ENCODE results near the gene SHLD1.

DNA sequence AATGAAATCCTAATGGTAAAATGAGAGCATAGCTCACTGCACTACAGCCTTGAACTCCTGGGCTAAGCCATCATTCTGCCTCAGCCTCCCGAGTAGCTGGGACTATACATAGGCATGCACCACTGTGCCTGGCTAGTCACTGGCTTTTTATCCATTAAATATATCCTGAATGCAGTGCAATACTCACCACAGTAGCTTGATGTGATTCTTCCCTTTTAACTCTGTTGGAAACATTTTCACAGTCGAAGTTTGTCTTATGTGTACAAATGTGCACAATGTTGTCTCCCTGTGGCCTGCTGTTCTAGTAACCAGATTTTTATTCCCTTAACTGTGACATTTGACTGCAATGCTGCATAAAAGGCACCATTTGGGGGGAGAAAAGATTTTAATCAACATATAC is 143.4 kb downstream of the SHLD1 start:
- TF ChIP-seq, protein P1, sequence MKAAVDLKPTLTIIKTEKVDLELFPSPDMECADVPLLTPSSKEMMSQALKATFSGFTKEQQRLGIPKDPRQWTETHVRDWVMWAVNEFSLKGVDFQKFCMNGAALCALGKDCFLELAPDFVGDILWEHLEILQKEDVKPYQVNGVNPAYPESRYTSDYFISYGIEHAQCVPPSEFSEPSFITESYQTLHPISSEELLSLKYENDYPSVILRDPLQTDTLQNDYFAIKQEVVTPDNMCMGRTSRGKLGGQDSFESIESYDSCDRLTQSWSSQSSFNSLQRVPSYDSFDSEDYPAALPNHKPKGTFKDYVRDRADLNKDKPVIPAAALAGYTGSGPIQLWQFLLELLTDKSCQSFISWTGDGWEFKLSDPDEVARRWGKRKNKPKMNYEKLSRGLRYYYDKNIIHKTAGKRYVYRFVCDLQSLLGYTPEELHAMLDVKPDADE (IDR thresholded peaks at IDR 0.05), result no peak
- TF ChIP-seq, protein P2, sequence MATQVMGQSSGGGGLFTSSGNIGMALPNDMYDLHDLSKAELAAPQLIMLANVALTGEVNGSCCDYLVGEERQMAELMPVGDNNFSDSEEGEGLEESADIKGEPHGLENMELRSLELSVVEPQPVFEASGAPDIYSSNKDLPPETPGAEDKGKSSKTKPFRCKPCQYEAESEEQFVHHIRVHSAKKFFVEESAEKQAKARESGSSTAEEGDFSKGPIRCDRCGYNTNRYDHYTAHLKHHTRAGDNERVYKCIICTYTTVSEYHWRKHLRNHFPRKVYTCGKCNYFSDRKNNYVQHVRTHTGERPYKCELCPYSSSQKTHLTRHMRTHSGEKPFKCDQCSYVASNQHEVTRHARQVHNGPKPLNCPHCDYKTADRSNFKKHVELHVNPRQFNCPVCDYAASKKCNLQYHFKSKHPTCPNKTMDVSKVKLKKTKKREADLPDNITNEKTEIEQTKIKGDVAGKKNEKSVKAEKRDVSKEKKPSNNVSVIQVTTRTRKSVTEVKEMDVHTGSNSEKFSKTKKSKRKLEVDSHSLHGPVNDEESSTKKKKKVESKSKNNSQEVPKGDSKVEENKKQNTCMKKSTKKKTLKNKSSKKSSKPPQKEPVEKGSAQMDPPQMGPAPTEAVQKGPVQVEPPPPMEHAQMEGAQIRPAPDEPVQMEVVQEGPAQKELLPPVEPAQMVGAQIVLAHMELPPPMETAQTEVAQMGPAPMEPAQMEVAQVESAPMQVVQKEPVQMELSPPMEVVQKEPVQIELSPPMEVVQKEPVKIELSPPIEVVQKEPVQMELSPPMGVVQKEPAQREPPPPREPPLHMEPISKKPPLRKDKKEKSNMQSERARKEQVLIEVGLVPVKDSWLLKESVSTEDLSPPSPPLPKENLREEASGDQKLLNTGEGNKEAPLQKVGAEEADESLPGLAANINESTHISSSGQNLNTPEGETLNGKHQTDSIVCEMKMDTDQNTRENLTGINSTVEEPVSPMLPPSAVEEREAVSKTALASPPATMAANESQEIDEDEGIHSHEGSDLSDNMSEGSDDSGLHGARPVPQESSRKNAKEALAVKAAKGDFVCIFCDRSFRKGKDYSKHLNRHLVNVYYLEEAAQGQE (IDR thresholded peaks at IDR 0.05; ENCODE audit: unreplicated experiment), result no peak
- TF ChIP-seq, protein P3, sequence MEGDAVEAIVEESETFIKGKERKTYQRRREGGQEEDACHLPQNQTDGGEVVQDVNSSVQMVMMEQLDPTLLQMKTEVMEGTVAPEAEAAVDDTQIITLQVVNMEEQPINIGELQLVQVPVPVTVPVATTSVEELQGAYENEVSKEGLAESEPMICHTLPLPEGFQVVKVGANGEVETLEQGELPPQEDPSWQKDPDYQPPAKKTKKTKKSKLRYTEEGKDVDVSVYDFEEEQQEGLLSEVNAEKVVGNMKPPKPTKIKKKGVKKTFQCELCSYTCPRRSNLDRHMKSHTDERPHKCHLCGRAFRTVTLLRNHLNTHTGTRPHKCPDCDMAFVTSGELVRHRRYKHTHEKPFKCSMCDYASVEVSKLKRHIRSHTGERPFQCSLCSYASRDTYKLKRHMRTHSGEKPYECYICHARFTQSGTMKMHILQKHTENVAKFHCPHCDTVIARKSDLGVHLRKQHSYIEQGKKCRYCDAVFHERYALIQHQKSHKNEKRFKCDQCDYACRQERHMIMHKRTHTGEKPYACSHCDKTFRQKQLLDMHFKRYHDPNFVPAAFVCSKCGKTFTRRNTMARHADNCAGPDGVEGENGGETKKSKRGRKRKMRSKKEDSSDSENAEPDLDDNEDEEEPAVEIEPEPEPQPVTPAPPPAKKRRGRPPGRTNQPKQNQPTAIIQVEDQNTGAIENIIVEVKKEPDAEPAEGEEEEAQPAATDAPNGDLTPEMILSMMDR (conservative IDR thresholded peaks at IDR 0.05; ENCODE audit: low read depth in 2 of 2), result no peak
- TF ChIP-seq POLR2AphosphoS5 (IDR thresholded peaks at IDR 0.05; ENCODE audit: low read depth) (no peak), EZH2phosphoT487 (IDR thresholded peaks at IDR 0.05; ENCODE audit: unreplicated experiment) (no peak), JUNB (IDR thresholded peaks at IDR 0.05; ENCODE audit: unreplicated experiment) (no peak), EZH2 (IDR thresholded peaks at IDR 0.05; ENCODE audit: low read depth, unreplicated experiment) (no peak)
